Hematopoietic multipotent progenitor cell treated with erythropoietin and hydrocortisone succinate and interleukin-3 and kit ligand, for 8 days (in vitro differentiated cells): ENCODE results near the gene CARD16.
"Not testable (repeated sequence)": the region's sequence is repeated elsewhere in the genome, so short reads cannot be mapped to it uniquely, and the experiment has no call there.

Experiments
- DNase-seq: peaks from one replicate; pipeline ENCODE4 v3.0.0-alpha.2; 2015

CARD16 gene

GRCh38 chr11:105046898-105047579, 1.9 kb upstream of the CARD16 start:
- no peak for DNase-seq

GRCh38 chr11:105045676-105046296, 651 bp upstream of the CARD16 start:
- no peak for DNase-seq

GRCh38 chr11:105042178-105042577, 3.0 kb downstream of the CARD16 start:
- DNase-seq = no peak

GRCh38 chr11:105040703-105041102, 4.4 kb downstream of the CARD16 start:
- no peak for DNase-seq

GRCh38 chr11:105034813-105035620, 10.1 kb downstream of the CARD16 start, which contains the start of gene CASP1:
TSS of gene CASP1 (minus strand) at chr11:105035144. CDS start at chr11:105035113, 31 bp downstream.
- DNase-seq = no peak

- not testable (repeated sequence) for DNase-seq
Observed at GRCh38 chr11:105034388-105034787, 10.7 kb downstream of the CARD16 start.

GRCh38 chr11:105033781-105034180, 11.4 kb downstream of the CARD16 start:
- no peak for DNase-seq

- DNase-seq = no peak
Observed at GRCh38 chr11:105033343-105033742, 11.8 kb downstream of the CARD16 start.

GRCh38 chr11:105032495-105032894, 12.6 kb downstream of the CARD16 start:
- DNase-seq = no peak

- peak; percentile 42 for DNase-seq
Observed at GRCh38 chr11:105027678-105028077, 17.5 kb downstream of the CARD16 start.

- DNase-seq = no peak
Observed at GRCh38 chr11:105024394-105024793, 20.7 kb downstream of the CARD16 start.

- DNase-seq = no peak
Observed at GRCh38 chr11:105023003-105023402, 22.1 kb downstream of the CARD16 start, which contains the start of gene CASP5. TSS of gene CASP5 (minus strand) at chr11:105023168. CDS start at chr11:105023136, 32 bp downstream.

GRCh38 chr11:105022527-105022926, 22.6 kb downstream of the CARD16 start:
- DNase-seq = no peak

GRCh38 chr11:105007463-105007862, 37.7 kb downstream of the CARD16 start:
- DNase-seq = no peak

- DNase-seq = no peak
Observed at GRCh38 chr11:105005451-105005845, 39.7 kb downstream of the CARD16 start.

- no peak for DNase-seq
Observed at GRCh38 chr11:105004021-105004420, 41.1 kb downstream of the CARD16 start.

GRCh38 chr11:105003151-105003550, 42.0 kb downstream of the CARD16 start:
- no peak for DNase-seq

- peak; percentile 31 for DNase-seq
Observed at GRCh38 chr11:105000797-105001196, 44.3 kb downstream of the CARD16 start.

GRCh38 chr11:105000167-105000566, 45.0 kb downstream of the CARD16 start:
- peak; percentile 29 for DNase-seq

GRCh38 chr11:104999721-105000120, 45.4 kb downstream of the CARD16 start:
- no peak for DNase-seq

- DNase-seq = no peak
Observed at GRCh38 chr11:104997288-104997687, 47.8 kb downstream of the CARD16 start.

- no peak for DNase-seq
Observed at GRCh38 chr11:104995001-104995408, 50.1 kb downstream of the CARD16 start.

- DNase-seq = no peak
Observed at GRCh38 chr11:104992781-104993180, 52.4 kb downstream of the CARD16 start.

- no peak for DNase-seq
Observed at GRCh38 chr11:104991994-104992393, 53.1 kb downstream of the CARD16 start.
